HG03039 (cell line): ENCODE results near the gene HOXA1.

ENCODE experiments used
- ATAC-seq: cut with Tn5 transposase; IDR thresholded peaks from one replicate; pipeline ENCODE4 v1.9.1; 2021; ENCODE audit warnings: mild to moderate bottlenecking, moderate library complexity; ENCODE audit not compliant: unreplicated experiment

Gene HOXA1

GRCh38 chr7:27095897-27096767 is at the start of gene HOXA1:
Gene HOXA1, minus strand, starts transcription at chr7:27096000. Its CDS starts 88 bp downstream, at chr7:27095912.
- peak; percentile 87 for ATAC-seq

GRCh38 chr7:27145165-27145913 is 49.5 kb upstream of the HOXA1 start:
- ATAC-seq, result no peak

GRCh38 chr7:27144781-27145164 is 49.0 kb upstream of the HOXA1 start:
- no peak for ATAC-seq

- ATAC-seq, result no peak
Measured at GRCh38 chr7:27143950-27144780, 48.4 kb upstream of the HOXA1 start.

- no peak for ATAC-seq
Measured at GRCh38 chr7:27143023-27143949, 47.5 kb upstream of the HOXA1 start, which contains the start of gene HOXA5. Gene HOXA5, minus strand, starts transcription at chr7:27143681. Its CDS starts 74 bp downstream, at chr7:27143607.

- no peak for ATAC-seq
Measured at GRCh38 chr7:27142580-27143022, 46.8 kb upstream of the HOXA1 start.

- ATAC-seq, result no peak
Measured at GRCh38 chr7:27141923-27142579, 46.3 kb upstream of the HOXA1 start.

- ATAC-seq, result no peak
Measured at GRCh38 chr7:27141137-27141922, 45.5 kb upstream of the HOXA1 start.

- no peak for ATAC-seq
Measured at GRCh38 chr7:27140126-27140857, 44.5 kb upstream of the HOXA1 start.

GRCh38 chr7:27139334-27140125 is 43.7 kb upstream of the HOXA1 start:
- ATAC-seq, result no peak

GRCh38 chr7:27138985-27139333 is 43.2 kb upstream of the HOXA1 start:
- ATAC-seq, result no peak

- no peak for ATAC-seq
Measured at GRCh38 chr7:27138472-27138871, 42.7 kb upstream of the HOXA1 start.

- no peak for ATAC-seq
Measured at GRCh38 chr7:27137640-27138315, 42.0 kb upstream of the HOXA1 start.

- peak; percentile 49 for ATAC-seq
Measured at GRCh38 chr7:27134392-27134791, 38.6 kb upstream of the HOXA1 start.

GRCh38 chr7:27133409-27134231 is 37.8 kb upstream of the HOXA1 start:
- ATAC-seq, result no peak

GRCh38 chr7:27132978-27133377 is 37.2 kb upstream of the HOXA1 start:
- no peak for ATAC-seq
